Gastrocnemius medialis (tissue), 4 donors: ENCODE measurements around the gene OPRM1.

Source experiments
- CTCF ChIP-seq, 5 experiments: fragments of 450-650 bp in 3 of 5; fragments of 200-600 bp in 2 of 5; sonication (generic) in 2 of 5; IDR thresholded peaks in 4 of 5; conservative IDR thresholded peaks in 1 of 5; 1 replicate in 4 of 5; 2 replicates in 1 of 5; pipeline ENCODE4 v1.5.1; 2016 to 2019; ENCODE audit warnings: antibody characterized with exemption in 5 of 5, mild to moderate bottlenecking in 3 of 5, moderate library complexity in 3 of 5
- POLR2A ChIP-seq, 2 donors: fragments of 450-650 bp; IDR thresholded peaks; one replicate each; pipeline ENCODE4 v1.6.1; 2017; ENCODE audit warnings: antibody characterized with exemption in 2 of 2, mild to moderate bottlenecking in 2 of 2, moderate library complexity in 2 of 2

- TF ChIP-seq POLR2A (IDR thresholded peaks at IDR 0.05), result no peak
- no peak for TF ChIP-seq CTCF (IDR thresholded peaks at IDR 0.05 in 4 of 5, conservative IDR thresholded peaks at IDR 0.05 in 1 of 5)
These were observed 245.3 kb downstream of the OPRM1 start for GRCh38 chr6:154284313-154284853.
